ENCODE data around the gene RAMP1. TPM values are rescaled to one million over a fixed set of nuclear protein-coding genes. Genes with fewer than 3 reads are reported as not detected.

Gene RAMP1
- total RNA-seq, 1 donor from 2014 or later: 176 TPM

GRCh38 chr2:237923481-237924163 lies 64.2 kb downstream of the RAMP1 start:
- H3K4me3 Mint-ChIP-seq (ENCODE audit: unreplicated experiment): peak overlapping the region; percentile 49
- H3K4me1 Mint-ChIP-seq (ENCODE audit: low read depth): peaks cover 36% of the 10 kb centered on the region
- TF ChIP-seq CTCF (IDR thresholded peaks at IDR 0.05): peak; percentile 99
- peak overlapping the region; percentile 87 for H3K27ac Mint-ChIP-seq (ENCODE audit: unreplicated experiment)
- H3K36me3 Mint-ChIP-seq (ENCODE audit: low read depth): peaks cover 1% of the 10 kb centered on the region
- H3K27me3 Mint-ChIP-seq (ENCODE audit: low read depth): no peaks in the 10 kb centered on the region
- no peak for DNase-seq (ENCODE audit: low spot score)
- no peaks in the 10 kb centered on the region for H3K9me3 Mint-ChIP-seq (ENCODE audit: low read depth)

DNA sequence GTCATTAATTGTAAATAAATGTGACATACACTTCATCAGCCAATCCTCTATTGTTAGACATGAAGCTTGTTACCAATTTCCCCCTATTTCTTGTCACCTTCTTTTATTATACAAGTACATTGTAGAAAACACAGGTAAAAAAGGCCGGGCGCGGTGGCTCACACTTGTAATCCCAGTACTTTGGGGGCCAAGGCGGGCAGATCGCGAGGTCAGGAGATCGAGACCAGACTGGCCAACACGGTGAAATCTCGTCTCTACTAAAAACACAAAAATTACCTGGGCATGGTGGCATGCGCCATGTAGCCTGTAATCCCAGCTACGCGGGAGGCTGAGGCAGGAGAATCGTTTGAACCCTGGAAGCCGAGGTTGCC lies 64.7 kb downstream of the RAMP1 start:
- no peak for TF ChIP-seq CTCF (IDR thresholded peaks at IDR 0.05)
- no peaks in the 10 kb centered on the region for H3K9me3 Mint-ChIP-seq (ENCODE audit: low read depth)
- peaks cover 1% of the 10 kb centered on the region for H3K36me3 Mint-ChIP-seq (ENCODE audit: low read depth)
- H3K4me1 Mint-ChIP-seq (ENCODE audit: low read depth): peaks cover 34% of the 10 kb centered on the region
- no peak overlapping the region for H3K27ac Mint-ChIP-seq (ENCODE audit: unreplicated experiment)
- H3K4me3 Mint-ChIP-seq (ENCODE audit: unreplicated experiment): no peak overlapping the region
- DNase-seq (ENCODE audit: low spot score): no peak
- no peaks in the 10 kb centered on the region for H3K27me3 Mint-ChIP-seq (ENCODE audit: low read depth)

GRCh38 chr2:237927135-237927534 lies 67.7 kb downstream of the RAMP1 start:
- TF ChIP-seq CTCF (IDR thresholded peaks at IDR 0.05): no peak
- Mint-ChIP-seq H3K4me3 (ENCODE audit: unreplicated experiment) (no peak overlapping the region), H3K4me1 (ENCODE audit: low read depth) (peaks cover 42% of the 10 kb centered on the region), H3K36me3 (ENCODE audit: low read depth) (no peaks in the 10 kb centered on the region), H3K27ac (ENCODE audit: unreplicated experiment) (no peak overlapping the region), H3K9me3 (ENCODE audit: low read depth) (no peaks in the 10 kb centered on the region), H3K27me3 (ENCODE audit: low read depth) (no peaks in the 10 kb centered on the region)
- no peak for DNase-seq (ENCODE audit: low spot score)

DNA sequence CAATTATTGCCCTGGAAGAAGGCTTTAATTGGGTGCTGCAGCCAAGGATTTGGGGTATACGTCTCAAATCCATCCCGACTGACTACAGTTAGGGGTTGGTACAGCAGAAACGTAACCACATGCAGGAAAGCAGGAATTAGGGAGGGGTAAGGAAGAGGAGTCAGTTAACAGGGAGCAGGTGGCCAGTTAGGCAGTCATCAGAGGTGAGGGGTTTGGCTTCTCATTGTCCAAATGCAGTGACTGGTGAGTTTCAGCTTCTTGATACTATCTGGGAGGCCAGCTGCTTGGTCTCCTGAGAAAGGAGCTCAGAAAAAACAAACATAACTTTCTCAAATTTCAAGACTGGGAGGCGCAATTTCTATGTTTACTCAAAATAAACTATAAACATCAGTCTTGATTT lies 68.6 kb downstream of the RAMP1 start:
- TF ChIP-seq CTCF (IDR thresholded peaks at IDR 0.05): no peak
- H3K27me3 Mint-ChIP-seq (ENCODE audit: low read depth): no peaks in the 10 kb centered on the region
- H3K9me3 Mint-ChIP-seq (ENCODE audit: low read depth): no peaks in the 10 kb centered on the region
- no peak overlapping the region for H3K4me3 Mint-ChIP-seq (ENCODE audit: unreplicated experiment)
- H3K36me3 Mint-ChIP-seq (ENCODE audit: low read depth): no peaks in the 10 kb centered on the region
- no peak overlapping the region for H3K27ac Mint-ChIP-seq (ENCODE audit: unreplicated experiment)
- peaks cover 40% of the 10 kb centered on the region for H3K4me1 Mint-ChIP-seq (ENCODE audit: low read depth)
- DNase-seq (ENCODE audit: low spot score): no peak

GRCh38 chr2:237929979-237930378 lies 70.6 kb downstream of the RAMP1 start:
- no peak for TF ChIP-seq CTCF (IDR thresholded peaks at IDR 0.05)
- Mint-ChIP-seq H3K4me3 (ENCODE audit: unreplicated experiment) (no peak overlapping the region), H3K4me1 (ENCODE audit: low read depth) (peaks cover 42% of the 10 kb centered on the region), H3K27ac (ENCODE audit: unreplicated experiment) (no peak overlapping the region), H3K27me3 (ENCODE audit: low read depth) (no peaks in the 10 kb centered on the region), H3K9me3 (ENCODE audit: low read depth) (no peaks in the 10 kb centered on the region), H3K36me3 (ENCODE audit: low read depth) (no peaks in the 10 kb centered on the region)
- no peak for DNase-seq (ENCODE audit: low spot score)
